Cardiac muscle cell (in vitro differentiated cells and primary cell): Measurements from ENCODE around the gene NAA20. TPM values are rescaled to one million over a fixed set of nuclear protein-coding genes. Genes with fewer than 3 reads are reported as not detected.

Source experiments
- DNase-seq, 2 donors: peaks; one replicate each; pipeline versions ENCODE4 v3.0.0 to v3.0.0-alpha.2; 2010 to 2017; ENCODE audit warnings: low read depth in 1 of 2, low spot score in 1 of 2
- H3K27ac ChIP-seq: fragments of 200-600 bp; sonication (generic); 2 replicates; pipeline ENCODE4 v1.5.1; 2016
- H3K27me3 ChIP-seq: fragments of 200-600 bp; sonication (generic); 2 replicates; pipeline ENCODE4 v1.6.0; 2016; ENCODE audit warnings: control low read depth
- H3K36me3 ChIP-seq: fragments of 200-600 bp; sonication (generic); 2 replicates; pipeline ENCODE4 v1.5.1; 2016; ENCODE audit warnings: control low read depth
- H3K4me1 ChIP-seq: fragments of 200-600 bp; sonication (generic); 2 replicates; pipeline ENCODE4 v1.8.1; 2017; ENCODE audit warnings: low read depth, mild to moderate bottlenecking, mixed run types
- H3K4me3 ChIP-seq: fragments of 200-600 bp; sonication (generic); 2 replicates; pipeline ENCODE4 v1.5.1; 2016; ENCODE audit warnings: mild to moderate bottlenecking
- H3K9me3 ChIP-seq: fragments of 200-600 bp; sonication (generic); 2 replicates; pipeline ENCODE4 v1.5.1; 2017; ENCODE audit warnings: low read depth, mild to moderate bottlenecking, control low read depth
- polyA plus RNA-seq: library from polyadenylated mRNA; unstranded; fragments of >200 nt; fragmentation: Nextera tagmentation; extraction: Ambion mirVana; gene quantifications from 2 replicates; pipeline ENCODE4 v1.2.1, GENCODE V29; 2016
- total RNA-seq: library from RNA; depleted of rRNA; stranded (reverse); fragments of >200 nt; gene quantifications from 2 replicates; pipeline ENCODE4 v1.2.3, GENCODE V29; 2016
- TF ChIP-seq, protein P1 (sequence below): IDR thresholded peaks from 2 replicates; pipeline ENCODE4 v1.5.1; 2012; ENCODE audit warnings: low read depth, mild to moderate bottlenecking, low read length

The NAA20 gene
- total and polyA plus RNA-seq, 2 experiments from 2014 or later: 40.6 to 142 TPM

DNA sequence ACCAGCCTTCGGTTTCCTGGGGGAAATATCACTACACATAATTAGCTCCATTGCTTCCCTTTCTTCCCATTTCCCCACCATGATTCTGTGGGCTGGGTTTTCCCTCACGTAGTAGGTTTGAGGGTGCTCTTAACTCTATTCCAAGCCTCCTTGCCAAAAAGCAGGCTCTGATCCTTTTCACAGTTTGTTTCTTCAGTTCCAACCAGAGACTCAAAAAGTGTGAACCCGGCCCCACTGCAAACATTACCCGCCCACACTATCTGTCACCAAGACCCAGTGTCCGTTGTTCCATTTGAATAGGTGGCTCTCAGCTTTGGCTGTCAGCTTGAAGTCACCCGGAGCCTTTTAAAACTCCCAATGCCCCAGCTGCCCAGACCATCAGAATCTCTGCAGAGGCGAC, 11.8 kb upstream of the NAA20 start:
- no peaks in the 10 kb centered on the region for H3K27me3 ChIP-seq
- no peak for DNase-seq
- TF ChIP-seq, protein P1, sequence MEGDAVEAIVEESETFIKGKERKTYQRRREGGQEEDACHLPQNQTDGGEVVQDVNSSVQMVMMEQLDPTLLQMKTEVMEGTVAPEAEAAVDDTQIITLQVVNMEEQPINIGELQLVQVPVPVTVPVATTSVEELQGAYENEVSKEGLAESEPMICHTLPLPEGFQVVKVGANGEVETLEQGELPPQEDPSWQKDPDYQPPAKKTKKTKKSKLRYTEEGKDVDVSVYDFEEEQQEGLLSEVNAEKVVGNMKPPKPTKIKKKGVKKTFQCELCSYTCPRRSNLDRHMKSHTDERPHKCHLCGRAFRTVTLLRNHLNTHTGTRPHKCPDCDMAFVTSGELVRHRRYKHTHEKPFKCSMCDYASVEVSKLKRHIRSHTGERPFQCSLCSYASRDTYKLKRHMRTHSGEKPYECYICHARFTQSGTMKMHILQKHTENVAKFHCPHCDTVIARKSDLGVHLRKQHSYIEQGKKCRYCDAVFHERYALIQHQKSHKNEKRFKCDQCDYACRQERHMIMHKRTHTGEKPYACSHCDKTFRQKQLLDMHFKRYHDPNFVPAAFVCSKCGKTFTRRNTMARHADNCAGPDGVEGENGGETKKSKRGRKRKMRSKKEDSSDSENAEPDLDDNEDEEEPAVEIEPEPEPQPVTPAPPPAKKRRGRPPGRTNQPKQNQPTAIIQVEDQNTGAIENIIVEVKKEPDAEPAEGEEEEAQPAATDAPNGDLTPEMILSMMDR: no peak
- peaks cover 9% of the 10 kb centered on the region for H3K36me3 ChIP-seq
- no peak overlapping the region for H3K27ac ChIP-seq
- no peaks in the 10 kb centered on the region for H3K9me3 ChIP-seq
- H3K4me3 ChIP-seq: no peak overlapping the region
- no peaks in the 10 kb centered on the region for H3K4me1 ChIP-seq

DNA sequence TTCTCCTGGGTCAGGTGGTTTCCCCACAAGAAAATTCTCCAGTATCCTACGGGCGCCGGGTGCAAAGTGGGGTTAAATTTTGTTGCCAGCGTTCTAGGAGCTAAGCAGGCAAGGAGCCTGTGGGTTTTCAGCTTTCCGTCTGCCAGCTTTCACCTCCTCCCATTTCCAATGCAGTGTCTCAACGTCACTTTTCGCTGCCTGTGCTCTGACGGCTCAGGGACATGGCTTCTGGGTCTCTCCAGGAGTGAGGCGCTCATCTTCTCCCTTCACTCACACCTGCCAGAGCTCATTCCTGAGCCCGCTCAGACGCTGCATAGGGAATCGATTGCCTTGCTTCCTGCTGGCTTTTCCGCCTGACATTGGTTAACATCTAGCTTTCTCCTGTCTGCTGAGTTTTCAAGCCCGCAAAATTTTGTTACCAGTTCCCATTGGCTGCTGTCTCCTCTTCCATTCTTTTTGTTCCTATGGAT, 7.3 kb upstream of the NAA20 start:
- TF ChIP-seq, protein P1: no peak
- Histone ChIP-seq H3K27ac (no peak overlapping the region), H3K27me3 (no peaks in the 10 kb centered on the region), H3K4me1 (no peaks in the 10 kb centered on the region), H3K4me3 (no peak overlapping the region), H3K9me3 (no peaks in the 10 kb centered on the region), H3K36me3 (no peaks in the 10 kb centered on the region)
- DNase-seq: peak in 1 of 2 donors; percentile 24

DNA sequence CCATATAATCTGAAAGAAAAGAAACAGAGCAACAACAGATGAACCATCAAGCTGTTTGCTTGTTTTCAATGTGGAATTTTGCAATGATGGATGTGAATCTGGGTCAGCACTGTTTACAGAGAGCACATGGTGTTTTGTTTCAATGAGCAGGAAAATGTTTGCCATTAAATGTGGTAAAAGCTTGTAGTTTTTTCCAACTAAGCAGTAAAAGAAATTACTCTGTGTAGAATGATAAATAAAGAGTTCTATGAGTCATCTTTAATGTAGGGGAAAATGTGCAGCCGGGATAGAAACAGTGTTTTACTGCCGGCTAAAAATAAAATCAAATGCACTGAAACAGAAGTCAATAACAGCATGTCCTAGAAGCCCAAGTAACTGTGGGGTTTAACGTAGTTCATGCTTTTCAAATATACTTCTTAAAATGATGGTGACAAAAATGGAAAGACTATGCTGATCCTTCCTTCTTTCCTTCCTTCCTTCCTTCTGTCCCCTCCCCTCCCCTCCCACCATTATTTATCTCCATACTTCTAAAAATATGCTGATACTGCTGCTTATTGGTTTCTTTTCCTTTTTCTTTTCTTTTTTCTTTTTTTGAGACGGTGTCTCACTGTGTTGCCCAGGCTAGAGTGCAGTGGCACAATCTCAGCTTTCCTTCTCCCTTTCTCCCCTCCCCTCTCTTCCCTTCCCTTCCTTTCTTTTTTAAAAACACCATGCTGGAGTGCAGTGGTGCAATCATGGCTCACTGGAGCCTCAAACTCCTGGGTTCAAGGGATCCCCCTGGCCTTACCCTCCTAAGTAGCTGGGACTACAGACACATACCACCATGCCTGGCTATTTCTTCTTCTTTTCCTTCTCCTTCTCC, 6.3 kb upstream of the NAA20 start:
- H3K4me1 ChIP-seq: peaks cover 7% of the 10 kb centered on the region
- H3K36me3 ChIP-seq: no peaks in the 10 kb centered on the region
- TF ChIP-seq, protein P1: no peak
- no peak overlapping the region for H3K4me3 ChIP-seq
- no peak overlapping the region for H3K27ac ChIP-seq
- H3K9me3 ChIP-seq: no peaks in the 10 kb centered on the region
- H3K27me3 ChIP-seq: no peaks in the 10 kb centered on the region
- DNase-seq: peak in 1 of 2 donors; percentile 49

DNA sequence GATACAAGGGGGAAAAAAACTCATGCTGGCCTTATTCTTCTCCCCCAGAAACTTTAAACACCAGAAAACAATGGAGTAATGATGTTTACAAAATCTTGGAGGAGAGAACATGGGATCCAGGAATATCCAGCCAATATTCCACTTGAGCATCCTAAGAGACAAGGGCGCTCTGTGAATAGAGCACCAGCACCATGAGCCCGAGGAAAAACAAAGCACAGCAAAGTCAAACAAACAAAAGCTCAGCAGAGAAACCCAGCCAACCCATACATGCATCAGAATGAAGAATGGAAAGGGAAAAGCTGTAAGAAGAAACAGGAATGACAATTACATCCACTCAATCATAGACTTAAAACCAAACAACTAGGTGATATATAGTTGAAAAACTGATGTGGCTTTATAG, 4.6 kb upstream of the NAA20 start:
- Histone ChIP-seq H3K27ac (no peak overlapping the region), H3K36me3 (no peaks in the 10 kb centered on the region), H3K4me3 (no peak overlapping the region), H3K4me1 (peaks cover 7% of the 10 kb centered on the region), H3K9me3 (no peaks in the 10 kb centered on the region), H3K27me3 (no peaks in the 10 kb centered on the region)
- TF ChIP-seq, protein P1: no peak
- DNase-seq: no peak

DNA sequence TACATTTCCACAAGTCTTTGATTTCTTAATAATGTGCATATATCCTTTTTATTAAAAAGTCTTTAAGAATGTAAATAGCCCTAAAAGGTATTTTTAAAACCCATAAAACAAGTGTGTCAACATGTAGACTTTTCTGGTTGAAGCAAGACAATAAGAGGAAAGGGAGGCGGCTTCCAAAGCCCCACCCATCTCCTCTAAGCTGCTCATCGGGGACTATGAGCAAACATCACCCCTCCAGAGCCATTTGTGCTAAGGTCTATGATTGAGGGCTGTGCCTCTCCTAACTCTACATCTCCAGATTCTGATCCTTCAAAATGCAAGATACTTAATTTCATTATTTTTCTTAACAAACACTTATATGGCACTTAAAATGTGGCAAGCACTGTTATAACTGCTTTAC, 2.5 kb upstream of the NAA20 start:
- H3K36me3 ChIP-seq: no peaks in the 10 kb centered on the region
- peaks cover 17% of the 10 kb centered on the region for H3K4me1 ChIP-seq
- TF ChIP-seq, protein P1: no peak
- no peaks in the 10 kb centered on the region for H3K9me3 ChIP-seq
- H3K27ac ChIP-seq: no peak overlapping the region
- no peak overlapping the region for H3K4me3 ChIP-seq
- DNase-seq: no peak
- no peaks in the 10 kb centered on the region for H3K27me3 ChIP-seq
